Right lobe of liver (tissue), 6 donors: Measurements from ENCODE around the gene CCSER1. TPM values are rescaled to one million over a fixed set of nuclear protein-coding genes. Genes with fewer than 3 reads are reported as not detected.
"Not testable (repeated sequence)": the region's sequence is repeated elsewhere in the genome, so short reads cannot be mapped to it uniquely, and the experiment has no call there.

Experiments used
- ATAC-seq, 4 donors: fragments of 200-7000 bp; cut with Tn5 transposase; one replicate each; pipeline ENCODE4 v1.9.1; 2020; ENCODE audit warnings: mild to moderate bottlenecking in 4 of 4, moderate library complexity in 4 of 4
- DNase-seq, 3 donors: peaks; one replicate each; pipeline ENCODE4 v3.0.0-alpha.2; 2020
- H3K27ac ChIP-seq, 3 donors: fragments of 200-600 bp; one replicate each; pipeline ENCODE4 v1.8.0; 2022
- H3K27me3 ChIP-seq, 2 donors: fragments of 200-600 bp; one replicate each; pipeline ENCODE4 v1.8.0; 2022
- H3K36me3 ChIP-seq, 4 donors: fragments of 200-600 bp; sonication (generic) in 1 of 4; one replicate each; pipeline versions ENCODE4 v1.5.1 to v1.8.0; 2017 to 2022; ENCODE audit warnings: control low read depth in 1 of 4
- H3K4me1 ChIP-seq, 4 donors: fragments of 200-600 bp; sonication (generic) in 1 of 4; one replicate each; pipeline versions ENCODE4 v1.5.1 to v1.8.0; 2017 to 2022; ENCODE audit warnings: control low read depth in 1 of 4
- H3K4me3 ChIP-seq, 3 donors: fragments of 200-600 bp; one replicate each; pipeline ENCODE4 v1.8.0; 2022
- H3K9me3 ChIP-seq, 4 donors: fragments of 200-600 bp; sonication (generic) in 1 of 4; one replicate each; pipeline versions ENCODE4 v1.5.1 to v1.8.0; 2017 to 2022; ENCODE audit warnings: control low read depth in 1 of 4
- POLR2A ChIP-seq: fragments of 450-650 bp; IDR thresholded peaks from one replicate; pipeline ENCODE4 v1.6.1; 2017; ENCODE audit warnings: antibody characterized with exemption, mild to moderate bottlenecking
- WGBS: methylation state at CpG from one replicate; pipeline ENCODE4 v1.1.6; 2018; ENCODE audit warnings: low coverage, low lambda C conversion rate; ENCODE audit not compliant: insufficient coverage; ENCODE audit errors: missing lambda C conversion rate; 5-methylcytosine and 5-hydroxymethylcytosine counted together
- intact Hi-C, 2 donors: fragments of 100-400 bp; cut with DNase I; formaldehyde crosslinking; loops; one replicate each; pipeline versions ENCODE4 v1.11.2 to v1.14.1; 2022
- total RNA-seq, 6 experiments: library from RNA; depleted of rRNA in 2 of 6; stranded (reverse); fragments of >200 nt in 2 of 6; fragmentation: NEBNext Ultra II Directional in 3 of 6; extraction: Animal tissue kit (Norgen Biotek cat#: 25700) in 3 of 6; gene quantifications; one replicate each; pipeline versions ENCODE4 v1.1.0 to v1.2.4, GENCODE V29; 2016 to 2023
- TF ChIP-seq, protein P1 (sequence below), 4 donors: fragments of 200-600 bp in 3 of 4; fragments of 450-650 bp in 1 of 4; IDR thresholded peaks; one replicate each; pipeline versions ENCODE4 v1.5.1 to v1.8.0; 2016 to 2022; ENCODE audit warnings: antibody characterized with exemption in 4 of 4, mild to moderate bottlenecking in 2 of 4
- donor health status: DM: no; HTN: yes; CAD: no.
- donor health status: DM: no; HTN: no; CAD: no.
- donor health status: DM: no; HTN: no; CAD: no.
- donor health status: DM: no; HTN: yes; CAD: no.
- donor health status: DM: no; HTN: yes; CAD: no.

CCSER1 gene
- total RNA-seq, 6 experiments from 2014 or later: 0.15 to 1.00 (median 0.65) TPM

DNA sequence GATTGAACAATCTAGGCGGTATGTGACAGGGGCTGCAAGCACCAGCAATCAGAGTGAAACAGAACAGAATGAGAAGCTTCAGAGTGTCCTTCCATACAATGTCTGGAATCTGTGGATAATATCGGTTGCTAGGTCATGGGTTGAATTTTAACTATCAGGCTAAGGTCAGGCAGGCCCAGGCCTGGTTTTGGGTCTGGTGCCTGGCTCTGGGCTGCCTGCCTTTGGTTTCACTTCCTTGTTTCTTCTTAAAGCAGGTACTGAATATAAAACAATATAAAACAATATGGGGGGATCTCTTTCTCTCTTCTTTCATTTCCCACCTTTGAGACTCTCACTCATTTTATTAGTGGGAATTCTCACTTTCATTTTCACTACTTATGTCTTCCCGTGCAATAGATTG lies 962.0 kb downstream of the CCSER1 start:
- no peaks in the 10 kb centered on the region for H3K36me3 ChIP-seq
- intact Hi-C loops: no loop called here
- no peak for DNase-seq
- no peak overlapping the region for H3K27ac ChIP-seq
- H3K4me1 ChIP-seq: no peaks in the 10 kb centered on the region
- TF ChIP-seq, protein P1, sequence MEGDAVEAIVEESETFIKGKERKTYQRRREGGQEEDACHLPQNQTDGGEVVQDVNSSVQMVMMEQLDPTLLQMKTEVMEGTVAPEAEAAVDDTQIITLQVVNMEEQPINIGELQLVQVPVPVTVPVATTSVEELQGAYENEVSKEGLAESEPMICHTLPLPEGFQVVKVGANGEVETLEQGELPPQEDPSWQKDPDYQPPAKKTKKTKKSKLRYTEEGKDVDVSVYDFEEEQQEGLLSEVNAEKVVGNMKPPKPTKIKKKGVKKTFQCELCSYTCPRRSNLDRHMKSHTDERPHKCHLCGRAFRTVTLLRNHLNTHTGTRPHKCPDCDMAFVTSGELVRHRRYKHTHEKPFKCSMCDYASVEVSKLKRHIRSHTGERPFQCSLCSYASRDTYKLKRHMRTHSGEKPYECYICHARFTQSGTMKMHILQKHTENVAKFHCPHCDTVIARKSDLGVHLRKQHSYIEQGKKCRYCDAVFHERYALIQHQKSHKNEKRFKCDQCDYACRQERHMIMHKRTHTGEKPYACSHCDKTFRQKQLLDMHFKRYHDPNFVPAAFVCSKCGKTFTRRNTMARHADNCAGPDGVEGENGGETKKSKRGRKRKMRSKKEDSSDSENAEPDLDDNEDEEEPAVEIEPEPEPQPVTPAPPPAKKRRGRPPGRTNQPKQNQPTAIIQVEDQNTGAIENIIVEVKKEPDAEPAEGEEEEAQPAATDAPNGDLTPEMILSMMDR (IDR thresholded peaks at IDR 0.05): no peak
- no peak for TF ChIP-seq POLR2A
- H3K4me3 ChIP-seq: no peak overlapping the region
- WGBS: 54% methylated on average over 2 of the region's 3 CpGs
- H3K27me3 ChIP-seq: no peaks in the 10 kb centered on the region
- no peak for ATAC-seq
- H3K9me3 ChIP-seq: no peaks in the 10 kb centered on the region

DNA sequence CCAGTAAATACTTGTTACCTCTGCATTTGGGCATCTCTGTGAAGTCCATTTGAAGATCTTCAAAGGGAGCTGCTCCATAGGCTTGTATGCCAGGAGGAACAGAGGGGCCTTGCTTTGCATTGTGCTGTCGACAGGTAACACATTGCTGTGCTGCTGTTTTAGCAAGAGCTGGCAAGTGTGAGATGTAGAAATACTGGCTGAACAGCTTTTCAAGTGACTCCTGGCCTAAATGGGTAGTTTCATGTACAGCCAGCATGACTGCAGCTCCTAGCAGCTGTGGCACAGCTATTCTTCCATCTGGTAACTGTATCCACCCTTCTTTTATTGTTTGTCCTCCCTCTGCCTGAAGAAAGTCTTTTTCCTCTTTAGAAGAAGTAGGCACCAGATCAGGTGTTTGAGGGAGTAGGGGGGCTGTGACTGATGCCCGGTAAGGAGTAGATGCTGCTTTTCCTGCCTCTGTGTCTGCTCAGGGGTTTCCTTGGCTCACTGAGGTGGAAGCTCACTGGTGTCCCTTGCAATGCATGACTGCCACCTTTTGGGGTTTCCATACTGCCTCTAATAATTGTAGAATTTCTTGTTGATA lies 965.3 kb downstream of the CCSER1 start:
- no peak for ATAC-seq

DNA sequence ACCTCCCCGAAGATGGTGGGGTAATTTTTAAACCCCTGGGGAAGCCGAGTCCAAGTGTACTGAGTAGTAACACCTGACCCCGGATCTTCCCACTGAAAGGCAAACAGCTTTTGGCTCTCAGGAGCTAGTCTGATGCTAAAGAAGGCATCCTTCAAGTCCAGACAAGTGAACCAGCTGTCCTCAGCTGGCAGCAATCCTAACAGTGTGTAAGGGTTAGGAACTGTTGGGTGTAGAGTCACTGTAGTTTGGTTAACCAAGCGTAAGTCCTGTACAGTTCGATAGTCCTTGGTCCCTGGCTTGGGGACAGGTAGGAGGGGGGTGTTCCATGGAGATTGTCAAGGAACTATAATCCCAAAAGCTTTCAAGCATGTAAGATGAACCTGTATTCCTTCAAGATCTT lies 967.0 kb downstream of the CCSER1 start:
- 76% methylated on average over 5 of the region's 5 CpGs for WGBS
- intact Hi-C loops, ATAC-seq: not testable (repeated sequence)

More for the DNA sequence above, 965.3 kb downstream of the CCSER1 start:
- Histone ChIP-seq H3K4me3 (no peak overlapping the region), H3K36me3 (no peaks in the 10 kb centered on the region), H3K4me1 (no peaks in the 10 kb centered on the region), H3K27ac (no peak overlapping the region), H3K27me3 (no peaks in the 10 kb centered on the region), H3K9me3 (no peaks in the 10 kb centered on the region)
- 60% methylated on average over 1 of the region's 2 CpGs for WGBS
- no peak for TF ChIP-seq POLR2A
- TF ChIP-seq, protein P1 (IDR thresholded peaks at IDR 0.05): no peak
- DNase-seq: no peak
- intact Hi-C loops: no loop called here

DNA sequence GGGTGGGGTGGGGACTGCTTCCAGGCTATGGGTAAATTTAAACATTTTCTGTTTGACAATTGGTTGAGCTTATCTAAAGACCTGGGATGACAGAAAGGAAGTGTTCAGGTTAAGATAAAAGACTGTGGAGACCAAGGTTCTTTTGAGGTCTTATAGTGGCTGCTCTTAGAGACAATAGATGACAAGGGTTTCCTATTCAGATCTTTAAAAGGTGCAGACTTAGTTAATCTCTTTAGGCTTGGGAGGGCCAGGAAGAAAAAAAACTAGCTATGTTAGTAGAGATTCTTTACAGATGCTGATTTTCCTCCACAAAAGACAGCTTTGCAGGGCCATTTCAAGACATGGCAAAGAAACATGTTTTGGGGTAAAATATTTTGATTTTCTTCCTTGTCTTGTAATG lies 972.5 kb downstream of the CCSER1 start:
- DNase-seq: no peak
- TF ChIP-seq, protein P1 (IDR thresholded peaks at IDR 0.05): no peak
- no peak for TF ChIP-seq POLR2A
- intact Hi-C loops: no loop called here

More for the DNA sequence above, 967.0 kb downstream of the CCSER1 start:
- not testable (repeated sequence) for DNase-seq, H3K9me3 ChIP-seq, H3K4me1 ChIP-seq, H3K36me3 ChIP-seq, H3K27me3 ChIP-seq, H3K4me3 ChIP-seq, H3K27ac ChIP-seq

DNA sequence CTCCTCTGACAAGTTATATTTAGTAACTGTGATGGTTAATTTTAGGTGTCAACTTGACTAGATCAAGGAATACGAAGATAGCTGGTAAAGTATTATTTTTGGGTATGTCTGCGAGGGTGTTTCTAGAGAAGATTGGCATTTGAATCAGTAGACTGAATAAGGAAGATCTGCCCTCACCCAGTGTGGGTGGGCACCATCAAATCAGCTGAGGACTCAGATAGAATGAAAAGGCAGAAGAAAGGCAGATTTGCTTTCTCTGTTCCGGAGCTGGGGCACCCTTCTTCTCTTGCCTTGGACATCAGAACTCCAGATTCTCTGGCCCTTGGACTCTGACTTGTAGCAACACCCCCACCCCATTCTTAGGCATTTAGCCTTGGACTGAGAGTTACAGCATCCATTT lies 981.6 kb downstream of the CCSER1 start:
- Histone ChIP-seq H3K9me3 (no peaks in the 10 kb centered on the region), H3K27me3 (no peaks in the 10 kb centered on the region), H3K4me1 (no peaks in the 10 kb centered on the region), H3K4me3 (no peak overlapping the region), H3K27ac (no peak overlapping the region), H3K36me3 (no peaks in the 10 kb centered on the region)
- ATAC-seq: no peak
- no peak for DNase-seq
- intact Hi-C loops: no loop called here
- WGBS: 54% methylated on average over 2 of the region's 3 CpGs
- TF ChIP-seq, protein P1 (IDR thresholded peaks at IDR 0.05): no peak
- no peak for TF ChIP-seq POLR2A

More for the DNA sequence above, 972.5 kb downstream of the CCSER1 start:
- Histone ChIP-seq H3K27me3 (no peaks in the 10 kb centered on the region), H3K9me3 (no peaks in the 10 kb centered on the region), H3K4me1 (no peaks in the 10 kb centered on the region), H3K27ac (no peak overlapping the region), H3K4me3 (no peak overlapping the region), H3K36me3 (no peaks in the 10 kb centered on the region)
- ATAC-seq: no peak
